Neural cell (in vitro differentiated cells): ENCODE measurements around the gene MICAL2. TPM values are rescaled to one million over a fixed set of nuclear protein-coding genes. Genes with fewer than 3 reads are reported as not detected.

ENCODE experiments used
- H2AFZ ChIP-seq: fragments of 200-600, 300-800 bp; sonication (generic), shearing (Covaris generic); 2 replicates; pipeline ENCODE4 v1.6.0; 2014; ENCODE audit warnings: low read depth, mild to moderate bottlenecking, antibody characterized with exemption, low read length, moderate library complexity
- H3F3A ChIP-seq: fragments of 200-600 bp; shearing (Covaris generic); 2 replicates; pipeline ENCODE4 v1.6.1; 2016; ENCODE audit warnings: mild to moderate bottlenecking, moderate library complexity, mixed read lengths, antibody characterized with exemption, low read length; ENCODE audit not compliant: insufficient read depth, poor library complexity, severe bottlenecking
- H3K27ac ChIP-seq: fragments of 200-600, 300-800 bp; sonication (generic), shearing (Covaris generic); 2 replicates; pipeline ENCODE4 v1.5.1; 2014; ENCODE audit warnings: mild to moderate bottlenecking, low read length, moderate library complexity
- H3K27me3 ChIP-seq: fragments of 300-800, 200-600 bp; sonication (generic), shearing (Covaris generic); 2 replicates; pipeline ENCODE4 v1.6.0; 2014; ENCODE audit warnings: mild to moderate bottlenecking, low read depth, low read length, moderate library complexity; ENCODE audit not compliant: insufficient read depth
- H3K36me3 ChIP-seq: fragments of 300-800, 200-600 bp; sonication (generic), shearing (Covaris generic); 2 replicates; pipeline ENCODE4 v1.5.1; 2014; ENCODE audit warnings: mild to moderate bottlenecking, antibody characterized with exemption, low read length, moderate library complexity; ENCODE audit not compliant: insufficient read depth
- H3K4me2 ChIP-seq: fragments of 300-800, 200-600 bp; sonication (generic), shearing (Covaris generic); 2 replicates; pipeline ENCODE4 v1.6.0; 2014; ENCODE audit warnings: mild to moderate bottlenecking, low read length
- H3K4me3 ChIP-seq: fragments of 300-800, 200-600 bp; sonication (generic), shearing (Covaris generic); 2 replicates; pipeline ENCODE4 v1.5.1; 2014; ENCODE audit warnings: mild to moderate bottlenecking, low read length, moderate library complexity
- H3K79me2 ChIP-seq: fragments of 200-600 bp; shearing (Covaris generic); replicated peaks from 2 replicates; pipeline ENCODE4 v1.6.0; 2014; ENCODE audit warnings: mild to moderate bottlenecking, low read length, moderate library complexity; ENCODE audit not compliant: insufficient read depth
- H3K9ac ChIP-seq: fragments of 300-800, 200-600 bp; sonication (generic), shearing (Covaris generic); 2 replicates; pipeline ENCODE4 v1.6.1; 2016; ENCODE audit warnings: mild to moderate bottlenecking, low read length, mixed read lengths
- H3K9me2 ChIP-seq: fragments of 200-600 bp; shearing (Covaris generic); 2 replicates; pipeline ENCODE4 v1.6.1; 2016; ENCODE audit warnings: mild to moderate bottlenecking, low read length, mixed read lengths; ENCODE audit not compliant: insufficient read depth
- H3K9me3 ChIP-seq: fragments of 200-600, 300-800 bp; sonication (generic), shearing (Covaris generic); 2 replicates; pipeline ENCODE4 v1.6.1; 2016; ENCODE audit warnings: mild to moderate bottlenecking, mixed run types, low read length, moderate library complexity, mixed read lengths
- H4K20me1 ChIP-seq: fragments of 200-600 bp; shearing (Covaris generic); 2 replicates; pipeline ENCODE4 v1.6.1; 2016; ENCODE audit warnings: mild to moderate bottlenecking, mixed run types; ENCODE audit not compliant: insufficient read depth
- EP300 ChIP-seq: fragments of 450-650 bp; conservative IDR thresholded peaks from 2 replicates; pipeline ENCODE4 v1.6.1; 2014; ENCODE audit warnings: antibody characterized with exemption, mild to moderate bottlenecking, moderate library complexity; ENCODE audit not compliant: poor library complexity, severe bottlenecking
- EZH2 ChIP-seq: fragments of 200-600, 300-800 bp; shearing (Covaris generic), sonication (generic); IDR thresholded peaks from 2 replicates; pipeline ENCODE4 v1.6.1; 2014; ENCODE audit warnings: antibody characterized with exemption, low read length, borderline replicate concordance, mild to moderate bottlenecking; ENCODE audit not compliant: insufficient read depth, poor library complexity, severe bottlenecking
- MXI1 ChIP-seq: fragments of 450-650 bp; conservative IDR thresholded peaks from 2 replicates; pipeline ENCODE4 v1.6.1; 2014; ENCODE audit warnings: antibody characterized with exemption, mild to moderate bottlenecking; ENCODE audit not compliant: poor library complexity, severe bottlenecking
- POLR2AphosphoS5 ChIP-seq: IDR thresholded peaks from 2 replicates; pipeline ENCODE4 v1.6.1; 2012
- RAD21 ChIP-seq: fragments of 450-650 bp; conservative IDR thresholded peaks from 2 replicates; pipeline ENCODE4 v1.6.1; 2014; ENCODE audit warnings: antibody characterized with exemption, mild to moderate bottlenecking, moderate library complexity
- SMC3 ChIP-seq: fragments of 450-650 bp; conservative IDR thresholded peaks from 2 replicates; pipeline ENCODE4 v1.6.1; 2014; ENCODE audit warnings: antibody characterized with exemption, mild to moderate bottlenecking, moderate library complexity; ENCODE audit not compliant: poor library complexity
- TAF1 ChIP-seq: IDR thresholded peaks from 2 replicates; pipeline ENCODE4 v1.6.1; 2012; ENCODE audit warnings: low read depth
- polyA plus RNA-seq: library from polyadenylated mRNA; depleted of rRNA; stranded (reverse); fragments of >200 nt; gene quantifications from 2 replicates; pipeline ENCODE4 v1.2.3, GENCODE V29; 2014
- TF ChIP-seq, protein P1 (sequence below): IDR thresholded peaks from 2 replicates; pipeline ENCODE4 v1.6.1; 2012; ENCODE audit warnings: borderline replicate concordance
- TF ChIP-seq, protein P2 (sequence below): fragments of 450-650 bp; IDR thresholded peaks from 2 replicates; pipeline ENCODE4 v1.5.1; 2014; ENCODE audit warnings: antibody characterized with exemption, mild to moderate bottlenecking, moderate library complexity; ENCODE audit not compliant: poor library complexity, severe bottlenecking

MICAL2 gene
- polyA plus RNA-seq, 1 donor from 2014 or later: 2.2 TPM

DNA sequence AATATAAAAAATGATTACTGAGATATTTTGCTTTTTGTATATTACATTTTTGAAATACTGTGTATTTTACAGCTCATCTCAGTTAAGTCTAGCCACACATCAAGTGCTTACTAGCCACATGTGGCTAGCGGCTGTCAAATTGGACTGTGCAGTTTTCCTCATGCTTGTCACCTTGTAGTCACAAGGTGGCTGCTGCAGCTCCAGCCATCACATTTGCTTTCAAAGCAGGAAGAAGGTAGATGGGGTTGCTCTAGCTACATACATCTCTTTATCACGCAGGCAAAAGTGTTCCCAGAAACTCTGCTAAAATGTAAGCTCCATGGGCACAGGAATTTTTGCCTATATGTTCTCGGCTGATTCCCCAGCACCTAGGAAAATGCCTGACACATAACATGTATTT is 61.5 kb downstream of the MICAL2 start:
- no peak overlapping the region for H3K4me2 ChIP-seq
- no peaks in the 10 kb centered on the region for H3K27me3 ChIP-seq
- no peaks in the 10 kb centered on the region for H3K79me2 ChIP-seq
- H3K9me2 ChIP-seq: no peaks in the 10 kb centered on the region
- H3K36me3 ChIP-seq: no peaks in the 10 kb centered on the region
- no peaks in the 10 kb centered on the region for H3K9me3 ChIP-seq
- H4K20me1 ChIP-seq: no peaks in the 10 kb centered on the region
- H3F3A ChIP-seq: no peaks in the 10 kb centered on the region
- TF ChIP-seq SMC3 (no peak), EZH2 (no peak), POLR2AphosphoS5 (no peak), MXI1 (no peak), RAD21 (no peak), TAF1 (no peak), EP300 (no peak)
- TF ChIP-seq, protein P1, sequence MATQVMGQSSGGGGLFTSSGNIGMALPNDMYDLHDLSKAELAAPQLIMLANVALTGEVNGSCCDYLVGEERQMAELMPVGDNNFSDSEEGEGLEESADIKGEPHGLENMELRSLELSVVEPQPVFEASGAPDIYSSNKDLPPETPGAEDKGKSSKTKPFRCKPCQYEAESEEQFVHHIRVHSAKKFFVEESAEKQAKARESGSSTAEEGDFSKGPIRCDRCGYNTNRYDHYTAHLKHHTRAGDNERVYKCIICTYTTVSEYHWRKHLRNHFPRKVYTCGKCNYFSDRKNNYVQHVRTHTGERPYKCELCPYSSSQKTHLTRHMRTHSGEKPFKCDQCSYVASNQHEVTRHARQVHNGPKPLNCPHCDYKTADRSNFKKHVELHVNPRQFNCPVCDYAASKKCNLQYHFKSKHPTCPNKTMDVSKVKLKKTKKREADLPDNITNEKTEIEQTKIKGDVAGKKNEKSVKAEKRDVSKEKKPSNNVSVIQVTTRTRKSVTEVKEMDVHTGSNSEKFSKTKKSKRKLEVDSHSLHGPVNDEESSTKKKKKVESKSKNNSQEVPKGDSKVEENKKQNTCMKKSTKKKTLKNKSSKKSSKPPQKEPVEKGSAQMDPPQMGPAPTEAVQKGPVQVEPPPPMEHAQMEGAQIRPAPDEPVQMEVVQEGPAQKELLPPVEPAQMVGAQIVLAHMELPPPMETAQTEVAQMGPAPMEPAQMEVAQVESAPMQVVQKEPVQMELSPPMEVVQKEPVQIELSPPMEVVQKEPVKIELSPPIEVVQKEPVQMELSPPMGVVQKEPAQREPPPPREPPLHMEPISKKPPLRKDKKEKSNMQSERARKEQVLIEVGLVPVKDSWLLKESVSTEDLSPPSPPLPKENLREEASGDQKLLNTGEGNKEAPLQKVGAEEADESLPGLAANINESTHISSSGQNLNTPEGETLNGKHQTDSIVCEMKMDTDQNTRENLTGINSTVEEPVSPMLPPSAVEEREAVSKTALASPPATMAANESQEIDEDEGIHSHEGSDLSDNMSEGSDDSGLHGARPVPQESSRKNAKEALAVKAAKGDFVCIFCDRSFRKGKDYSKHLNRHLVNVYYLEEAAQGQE: no peak
- TF ChIP-seq, protein P2, sequence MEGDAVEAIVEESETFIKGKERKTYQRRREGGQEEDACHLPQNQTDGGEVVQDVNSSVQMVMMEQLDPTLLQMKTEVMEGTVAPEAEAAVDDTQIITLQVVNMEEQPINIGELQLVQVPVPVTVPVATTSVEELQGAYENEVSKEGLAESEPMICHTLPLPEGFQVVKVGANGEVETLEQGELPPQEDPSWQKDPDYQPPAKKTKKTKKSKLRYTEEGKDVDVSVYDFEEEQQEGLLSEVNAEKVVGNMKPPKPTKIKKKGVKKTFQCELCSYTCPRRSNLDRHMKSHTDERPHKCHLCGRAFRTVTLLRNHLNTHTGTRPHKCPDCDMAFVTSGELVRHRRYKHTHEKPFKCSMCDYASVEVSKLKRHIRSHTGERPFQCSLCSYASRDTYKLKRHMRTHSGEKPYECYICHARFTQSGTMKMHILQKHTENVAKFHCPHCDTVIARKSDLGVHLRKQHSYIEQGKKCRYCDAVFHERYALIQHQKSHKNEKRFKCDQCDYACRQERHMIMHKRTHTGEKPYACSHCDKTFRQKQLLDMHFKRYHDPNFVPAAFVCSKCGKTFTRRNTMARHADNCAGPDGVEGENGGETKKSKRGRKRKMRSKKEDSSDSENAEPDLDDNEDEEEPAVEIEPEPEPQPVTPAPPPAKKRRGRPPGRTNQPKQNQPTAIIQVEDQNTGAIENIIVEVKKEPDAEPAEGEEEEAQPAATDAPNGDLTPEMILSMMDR: no peak
- no peak overlapping the region for H2AFZ ChIP-seq
- no peak overlapping the region for H3K27ac ChIP-seq
- no peak overlapping the region for H3K9ac ChIP-seq
- no peak overlapping the region for H3K4me3 ChIP-seq

DNA sequence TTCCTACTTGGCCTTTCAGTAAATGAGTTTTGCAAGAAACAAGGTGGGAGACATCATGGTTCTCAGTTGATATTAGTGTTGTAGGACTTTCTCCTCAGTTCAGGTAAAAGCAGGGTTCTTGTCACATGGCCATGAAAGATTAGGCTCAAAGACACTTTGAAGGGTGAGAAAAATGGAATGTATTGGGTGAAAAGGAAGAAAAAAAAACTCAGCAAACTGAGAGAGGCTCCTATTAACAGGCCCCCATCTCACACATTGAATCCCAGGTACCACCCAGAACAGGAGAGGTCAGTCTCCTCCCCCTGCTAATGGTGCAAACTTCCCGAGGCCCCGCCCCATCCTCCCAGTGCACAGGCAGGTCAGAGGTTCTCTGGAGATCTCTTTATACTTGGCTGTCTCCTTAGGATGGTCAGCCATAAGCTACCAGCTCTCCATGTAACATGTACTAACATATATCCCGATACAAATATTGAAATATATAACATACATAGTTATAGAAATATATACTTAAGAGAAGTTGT is 62.2 kb downstream of the MICAL2 start:
- H2AFZ ChIP-seq: no peak overlapping the region

More for the DNA sequence above, 62.2 kb downstream of the MICAL2 start:
- Histone ChIP-seq H3K9me3 (no peaks in the 10 kb centered on the region), H3K27ac (no peak overlapping the region), H3K9me2 (no peaks in the 10 kb centered on the region), H3K79me2 (no peaks in the 10 kb centered on the region), H3K27me3 (no peaks in the 10 kb centered on the region), H3K4me2 (no peak overlapping the region), H3K4me3 (no peak overlapping the region), H3F3A (no peaks in the 10 kb centered on the region), H3K36me3 (no peaks in the 10 kb centered on the region), H4K20me1 (no peaks in the 10 kb centered on the region), H3K9ac (no peak overlapping the region)
- TF ChIP-seq EP300 (no peak), SMC3 (no peak), POLR2AphosphoS5 (no peak), EZH2 (no peak), MXI1 (no peak), RAD21 (no peak), TAF1 (no peak)
- TF ChIP-seq, protein P2: no peak
- TF ChIP-seq, protein P1: no peak
